NCI-H2196 treated with DMSO at 0.1 percent for 48 hours (cell line): ENCODE results near the gene TMEM184C.

Source experiments
- DNase-seq: peaks from one replicate; lab custom pipeline; 2025; ENCODE audit not compliant: unreplicated experiment; lab: John Stamatoyannopoulos, UW

TMEM184C gene

DNA sequence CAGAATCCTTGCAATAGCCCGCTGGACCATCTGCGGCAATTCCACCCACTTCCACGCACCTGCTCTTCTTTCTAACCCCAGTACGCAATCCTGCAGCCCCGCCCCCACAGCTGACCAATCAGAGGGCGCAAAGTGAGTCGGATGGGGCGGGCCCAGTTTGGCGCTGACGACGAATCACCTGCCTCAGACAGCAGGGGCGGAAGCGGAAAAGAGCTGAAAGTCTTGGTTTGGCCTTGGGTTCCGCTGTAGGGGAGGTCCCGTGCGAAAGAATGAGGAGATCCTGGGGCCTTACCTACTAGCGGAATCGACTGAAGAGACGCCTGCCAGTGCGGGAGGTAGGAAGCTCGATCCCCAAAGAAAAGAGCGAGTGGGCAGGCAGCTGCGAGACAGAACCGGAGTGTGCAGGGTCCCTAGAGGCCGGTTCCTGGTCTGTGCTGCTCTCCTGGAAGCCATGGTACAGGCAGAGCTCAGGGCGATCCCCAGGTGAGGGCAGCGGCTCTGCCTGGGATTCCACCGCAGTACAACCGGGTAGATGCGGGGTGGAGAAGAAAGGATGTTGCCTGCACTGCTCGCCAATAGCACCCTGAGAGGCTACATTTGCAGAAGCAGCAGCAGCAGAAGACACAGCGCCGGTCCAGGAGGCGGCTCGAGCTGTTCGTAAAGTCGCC, at the start of gene TMEM184C:
Gene TMEM184C (plus strand): TSS at position 225 of the 668 bp plus-strand sequence. CDS start 560 bp downstream, outside the sequence.
- DNase-seq = peak; percentile 62

DNA sequence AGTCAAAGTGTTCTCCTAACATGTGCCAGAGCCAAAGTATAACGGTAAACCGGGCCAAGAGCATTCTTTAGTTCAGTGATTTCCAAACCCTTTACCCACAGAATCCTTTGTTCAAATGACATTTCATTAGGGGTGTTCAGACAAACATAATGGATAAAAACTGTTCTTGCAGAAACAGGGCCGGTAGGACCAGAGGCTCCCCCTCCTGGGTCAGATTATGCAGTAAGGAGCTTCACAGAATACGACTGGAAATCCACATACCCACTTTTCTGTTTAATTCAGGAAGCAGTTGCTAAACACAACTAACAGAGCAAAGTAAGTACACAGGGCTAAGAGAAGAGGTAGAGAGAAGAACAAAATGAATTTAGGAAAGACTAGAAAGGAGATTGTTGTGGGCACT, 46.6 kb upstream of the TMEM184C start:
- DNase-seq = no peak

DNA sequence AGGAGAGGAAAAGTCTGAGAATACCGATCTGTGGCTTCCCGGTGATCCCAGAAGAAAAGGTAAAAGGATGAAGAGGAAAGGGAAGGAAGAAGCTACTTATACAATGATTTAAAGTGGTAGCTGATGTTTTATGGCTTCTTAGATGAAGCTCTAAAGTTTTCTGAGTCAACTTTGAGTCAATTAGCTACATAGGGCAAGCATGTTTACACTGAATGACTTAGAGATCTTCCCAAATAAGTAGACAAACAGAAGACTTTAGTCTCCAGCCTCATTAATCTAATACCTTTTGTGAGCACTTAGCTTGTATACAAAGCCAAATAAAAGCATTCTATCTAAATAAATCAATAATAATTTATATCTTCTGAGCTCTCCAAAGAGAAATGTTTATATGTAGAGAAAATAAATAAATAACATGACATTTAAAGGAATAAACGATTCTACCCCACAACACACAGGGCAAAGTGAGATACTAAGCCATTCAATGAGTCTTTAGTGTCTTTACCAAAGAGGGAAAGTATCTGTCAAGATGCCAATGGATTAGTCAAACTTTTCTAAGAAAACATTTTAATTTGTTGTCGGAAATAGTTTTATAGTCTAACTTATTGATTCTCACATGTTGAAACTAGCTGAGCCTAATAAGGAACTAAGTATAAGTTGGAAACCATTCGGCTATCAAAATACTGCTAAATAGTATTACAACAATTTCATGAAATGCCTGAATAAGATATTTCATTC, 46.0 kb upstream of the TMEM184C start:
- no peak for DNase-seq

DNA sequence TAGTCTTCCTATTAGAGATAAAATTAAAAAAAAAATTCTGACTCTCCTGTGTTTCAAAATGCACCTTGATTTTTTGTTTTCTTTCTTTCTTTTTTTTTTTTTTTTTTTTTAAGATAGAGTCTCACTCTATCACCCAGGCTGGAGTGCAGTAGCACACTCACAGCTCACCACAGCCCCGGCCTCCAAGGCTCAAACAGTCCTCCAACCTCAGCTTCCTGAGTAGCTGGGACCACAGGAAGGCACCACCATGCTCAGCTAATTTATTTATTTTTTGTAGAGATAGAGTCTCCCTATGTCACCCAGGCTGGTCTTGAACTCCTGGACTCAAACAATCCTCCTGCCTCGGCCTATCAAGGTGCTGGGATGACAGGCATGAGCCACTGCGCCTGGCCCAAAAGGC, 41.1 kb upstream of the TMEM184C start:
- no peak for DNase-seq

DNA sequence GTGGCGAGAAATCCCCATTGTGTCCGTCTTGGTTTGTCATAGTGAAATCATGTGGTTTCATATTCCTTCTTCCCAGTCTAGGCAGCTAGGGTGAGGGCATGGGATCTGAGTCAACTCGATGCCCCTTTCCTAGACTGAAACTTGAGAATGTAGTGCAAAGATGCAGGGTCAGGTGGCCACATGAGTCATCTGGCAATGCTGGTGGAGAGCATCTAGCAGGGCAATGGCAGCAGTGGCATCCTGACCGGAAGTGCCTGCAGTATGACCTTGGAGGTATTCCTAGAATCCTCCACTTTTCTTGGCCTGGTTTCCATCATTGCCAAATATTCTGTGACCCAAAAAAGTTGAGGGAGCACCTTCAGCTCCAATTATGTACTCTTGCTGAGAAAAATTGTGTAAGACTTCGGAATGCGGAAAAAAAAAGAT, 39.1 kb upstream of the TMEM184C start:
- peak; percentile 2 for DNase-seq

DNA sequence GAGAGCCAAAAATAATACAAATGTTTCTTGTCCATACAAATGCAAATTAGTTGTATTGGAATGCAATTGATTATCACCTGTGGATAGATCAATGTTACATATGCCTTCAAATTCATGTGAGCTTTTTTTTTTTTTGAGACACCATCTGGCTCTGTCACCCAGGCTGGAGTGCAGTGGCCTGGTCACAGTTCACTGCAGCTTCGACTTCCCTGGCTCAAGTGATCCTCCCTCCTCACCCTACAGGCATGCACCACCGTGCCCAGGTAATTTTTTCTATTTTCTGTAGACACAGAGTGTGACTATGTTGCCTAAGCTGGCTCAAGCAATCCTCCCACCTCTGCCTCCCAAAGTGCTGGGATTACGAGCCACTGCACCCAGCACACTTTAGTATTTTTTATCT, 38.6 kb upstream of the TMEM184C start:
- no peak for DNase-seq

DNA sequence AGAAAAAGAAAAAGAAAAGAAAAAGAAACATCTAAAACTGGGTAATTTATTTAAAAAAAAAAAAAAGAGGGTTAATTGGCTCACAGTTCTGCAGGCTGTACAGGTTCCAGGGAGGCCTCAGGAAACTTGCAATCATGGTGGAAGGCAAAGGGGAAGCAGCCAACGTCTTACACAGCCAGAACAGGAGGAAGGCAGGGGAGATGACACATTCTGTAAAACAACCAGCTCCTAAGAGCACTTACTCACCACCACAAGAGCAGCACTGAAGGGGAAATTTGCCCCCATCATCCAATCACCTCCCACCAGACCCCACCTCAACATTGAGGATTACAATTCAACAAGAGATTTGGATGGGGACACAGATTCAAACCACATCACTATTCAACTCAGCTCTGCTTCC, 36.8 kb upstream of the TMEM184C start:
- no peak for DNase-seq

DNA sequence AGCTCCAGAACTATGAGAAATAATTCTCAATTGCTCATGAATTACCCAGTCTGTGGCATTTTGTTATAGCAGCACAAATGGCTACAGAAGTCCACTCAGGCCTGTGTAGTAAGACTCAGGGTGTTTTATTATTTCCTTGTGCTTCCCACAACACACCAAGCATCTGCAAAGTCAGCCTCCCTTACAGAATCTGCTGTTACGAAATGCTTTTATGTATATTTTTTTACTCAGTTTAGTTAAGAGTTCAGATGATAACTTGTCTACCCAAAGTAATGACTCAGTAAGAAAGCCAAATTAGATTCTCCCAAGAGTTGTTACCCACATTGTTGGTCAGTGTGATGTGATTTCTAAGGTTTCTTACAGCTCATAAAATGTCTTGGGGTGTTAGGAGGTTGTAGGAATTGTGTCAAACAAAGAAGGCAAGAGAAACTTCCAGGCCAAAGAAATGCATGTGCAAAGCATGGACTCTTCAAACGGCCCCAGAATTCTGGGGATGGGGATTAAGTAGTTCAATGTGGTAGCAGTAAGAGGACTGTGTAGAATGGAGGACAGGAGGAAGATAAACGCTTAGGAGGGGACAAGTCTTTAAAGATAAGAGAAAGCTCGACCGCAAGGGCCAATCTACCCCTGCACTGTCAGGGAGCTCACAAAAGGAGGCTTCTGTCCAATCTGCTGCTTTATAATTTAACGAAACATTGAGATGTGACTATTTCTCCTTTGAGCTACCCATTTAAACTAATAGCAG, 35.4 kb upstream of the TMEM184C start:
- no peak for DNase-seq

DNA sequence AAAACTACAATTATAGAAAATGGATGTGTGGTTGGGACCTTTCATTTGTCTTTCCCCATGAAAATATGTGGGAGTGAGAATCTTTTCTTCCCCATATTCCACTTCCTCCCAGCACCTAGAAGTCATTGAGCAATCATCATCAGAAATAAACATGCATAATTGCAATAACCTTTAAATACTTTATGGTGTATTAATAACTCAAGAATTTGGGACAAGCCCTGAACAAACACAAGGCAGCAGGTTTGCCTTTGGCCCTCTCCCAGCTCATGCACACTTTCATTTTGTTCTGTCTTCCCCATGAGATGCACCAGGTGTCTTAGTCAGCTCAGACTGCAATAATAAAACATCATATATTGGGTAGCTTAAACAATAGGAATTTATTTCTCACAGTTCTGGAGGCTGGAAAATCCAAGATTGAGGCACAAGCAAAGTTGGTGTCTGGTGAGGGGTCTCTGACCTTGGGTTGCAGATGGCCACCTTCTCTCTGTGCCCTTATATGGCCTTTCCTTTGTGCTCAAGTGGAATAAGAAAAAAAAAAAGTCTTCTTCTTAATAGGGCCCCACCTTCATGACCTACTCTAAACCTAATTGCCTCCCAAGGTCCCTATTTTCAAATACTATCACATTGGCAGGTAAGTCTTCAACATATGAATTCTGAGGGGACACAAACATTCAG, 34.7 kb upstream of the TMEM184C start:
- no peak for DNase-seq

DNA sequence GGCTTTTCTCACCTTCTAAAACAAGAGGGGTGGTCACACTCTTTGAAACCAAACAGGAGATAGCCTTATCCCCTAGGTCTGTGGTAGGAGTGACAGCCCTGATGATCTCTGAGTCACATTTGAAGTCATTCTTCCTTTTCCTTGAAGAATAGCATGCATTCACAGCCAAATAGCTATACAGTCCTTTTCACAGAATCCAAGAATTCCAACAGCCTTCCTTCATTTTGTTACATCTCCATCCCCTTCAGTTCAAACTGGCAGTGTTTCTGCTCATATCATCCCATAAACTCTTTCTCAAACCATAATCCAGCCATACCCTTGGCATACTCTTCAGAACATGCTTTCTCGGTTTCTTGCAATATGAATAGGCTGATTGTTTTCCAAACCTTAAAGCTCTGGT, 33.3 kb upstream of the TMEM184C start:
- DNase-seq = no peak

DNA sequence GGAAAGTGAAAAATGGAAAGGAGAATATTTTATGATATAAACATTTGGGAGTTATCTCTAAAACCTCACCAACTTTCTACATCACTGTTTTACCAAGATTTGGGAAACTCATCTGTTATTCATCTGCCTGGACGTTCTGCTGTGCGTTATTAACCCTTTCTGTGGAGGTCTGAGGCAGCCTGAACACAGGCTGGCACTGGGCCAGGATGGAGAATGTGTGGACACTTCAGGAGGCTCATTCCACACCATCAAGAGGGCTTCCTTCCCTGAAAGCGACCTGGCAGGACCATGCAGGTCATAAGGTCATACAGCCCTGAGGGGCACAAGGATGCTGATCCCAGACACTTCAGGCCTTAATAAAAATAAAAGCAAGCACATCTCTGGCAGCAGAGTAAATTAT, 31.2 kb upstream of the TMEM184C start:
- DNase-seq = no peak

DNA sequence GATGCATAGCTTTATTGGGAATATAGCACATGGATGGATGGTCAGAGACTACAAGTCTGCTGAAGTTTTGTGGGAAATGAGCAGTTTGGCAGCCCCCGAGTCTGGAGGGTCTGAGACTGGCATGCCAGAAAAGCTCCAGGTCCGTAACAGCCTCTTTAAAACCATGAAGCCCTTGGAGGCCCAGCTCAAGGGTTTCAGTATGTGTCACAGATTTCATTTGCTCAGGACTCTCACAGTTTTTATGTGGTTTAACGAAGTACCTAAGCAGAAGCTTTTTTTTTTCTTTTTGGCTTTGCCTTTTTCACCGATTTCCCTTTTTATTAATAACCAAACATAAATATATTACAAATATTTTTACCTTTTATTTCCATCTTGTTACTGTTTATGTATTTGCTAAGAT, 30.6 kb upstream of the TMEM184C start:
- DNase-seq = no peak

DNA sequence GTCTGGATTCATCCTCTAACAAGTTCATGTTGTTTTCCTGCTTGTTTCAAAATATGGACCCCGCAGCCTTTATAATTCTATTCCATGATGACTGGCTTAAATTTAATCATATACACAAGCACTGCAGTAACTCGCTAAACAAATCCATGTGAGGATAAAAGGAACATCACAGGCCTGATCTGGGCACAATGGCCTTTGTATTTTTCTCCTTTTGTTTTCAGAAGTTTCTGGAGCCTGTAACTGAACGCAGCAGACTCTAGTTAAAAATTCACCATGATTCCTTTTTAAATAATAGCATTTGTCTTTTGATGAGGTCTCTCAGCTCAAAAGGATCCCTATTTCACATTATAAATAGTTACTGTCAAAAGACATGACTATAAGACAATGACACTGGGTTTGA, 30.2 kb upstream of the TMEM184C start:
- no peak for DNase-seq

DNA sequence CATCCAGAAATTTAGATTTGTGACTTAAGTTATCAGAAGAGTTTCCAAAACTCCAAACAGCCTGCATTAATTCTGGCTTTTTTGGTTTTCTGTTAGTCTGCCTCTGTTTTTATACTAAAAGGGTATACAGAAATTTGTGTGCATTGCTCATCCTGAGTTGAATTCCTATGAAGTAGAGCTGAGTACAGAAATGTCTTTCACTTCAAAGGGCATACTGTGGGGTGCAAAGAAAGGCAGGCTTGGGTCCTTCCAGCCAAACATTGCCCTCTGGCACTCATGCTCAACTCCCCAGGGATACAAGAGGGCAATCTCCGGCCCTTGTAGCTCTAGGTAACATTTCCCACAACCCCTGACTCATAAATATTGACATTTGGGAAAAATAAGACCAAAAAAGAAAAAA, 27.6 kb upstream of the TMEM184C start:
- no peak for DNase-seq

DNA sequence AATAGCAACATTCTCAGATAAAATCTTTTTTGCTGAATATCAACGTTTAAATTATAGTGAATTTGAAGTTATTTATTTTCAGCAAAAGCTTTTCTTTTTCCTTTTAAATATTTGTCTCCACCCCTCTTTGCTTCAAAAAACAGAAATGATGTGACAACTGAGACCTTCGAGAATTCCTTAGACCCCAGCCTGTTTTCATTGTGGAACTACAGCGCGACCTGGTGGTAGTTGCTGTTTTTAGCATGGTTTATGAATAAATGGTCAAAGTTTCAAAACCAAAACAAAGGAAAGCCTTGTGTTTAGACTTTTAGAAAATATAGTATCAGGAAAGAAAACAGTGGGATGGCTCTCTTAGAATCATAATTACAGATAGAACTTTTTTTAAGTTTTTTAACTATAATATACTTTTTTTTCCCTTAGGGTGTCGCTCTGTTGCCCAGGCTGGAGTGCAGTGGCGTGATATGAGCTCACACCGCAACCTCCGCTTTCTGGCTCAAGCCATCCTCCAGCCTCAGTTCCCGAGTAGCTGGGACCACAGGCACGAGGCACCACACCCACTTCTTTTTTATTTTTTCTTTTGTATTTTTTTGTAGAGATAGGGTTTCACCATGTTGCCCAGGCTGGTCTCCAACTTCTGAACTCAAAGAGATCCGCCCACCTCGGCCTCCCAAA, 26.8 kb upstream of the TMEM184C start:
- DNase-seq = peak; percentile 0

DNA sequence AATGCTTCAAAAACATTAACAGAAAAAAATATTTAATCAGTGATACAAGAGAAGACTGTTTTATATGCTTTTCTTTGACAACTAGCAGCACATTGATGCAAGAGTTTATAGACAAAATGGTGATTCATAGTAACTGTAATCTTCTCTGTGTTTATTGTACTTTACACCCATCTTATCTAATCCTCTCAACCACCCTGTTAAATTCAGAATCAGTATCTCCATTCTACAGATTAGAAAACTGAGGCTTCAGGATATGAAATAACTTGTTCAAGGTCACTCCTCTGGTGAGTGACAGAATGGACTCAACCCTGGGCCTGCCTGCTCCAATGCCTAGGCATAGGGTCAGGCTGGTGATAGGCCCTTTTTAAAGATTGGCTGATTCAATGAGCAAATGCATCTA, 26.1 kb upstream of the TMEM184C start:
- no peak for DNase-seq

DNA sequence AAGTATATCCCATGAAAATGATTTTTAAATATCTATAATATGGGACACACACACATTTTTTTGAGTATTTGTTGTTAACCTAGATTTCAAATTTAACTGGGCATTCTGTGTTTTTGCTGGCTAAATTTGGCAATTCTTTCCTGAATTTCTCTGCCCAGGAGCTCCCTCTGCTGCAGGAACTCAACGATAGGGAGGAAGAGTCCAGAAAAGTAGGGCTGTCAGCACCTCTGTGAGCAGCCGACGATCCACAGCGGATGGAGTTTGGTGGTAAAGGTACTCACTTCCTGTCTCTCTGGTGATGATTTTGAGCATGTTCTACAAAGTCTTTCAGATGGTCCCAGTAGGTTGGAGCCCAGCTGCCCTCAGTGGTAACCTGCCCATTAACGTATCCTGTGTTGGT, 23.1 kb upstream of the TMEM184C start:
- DNase-seq = no peak

DNA sequence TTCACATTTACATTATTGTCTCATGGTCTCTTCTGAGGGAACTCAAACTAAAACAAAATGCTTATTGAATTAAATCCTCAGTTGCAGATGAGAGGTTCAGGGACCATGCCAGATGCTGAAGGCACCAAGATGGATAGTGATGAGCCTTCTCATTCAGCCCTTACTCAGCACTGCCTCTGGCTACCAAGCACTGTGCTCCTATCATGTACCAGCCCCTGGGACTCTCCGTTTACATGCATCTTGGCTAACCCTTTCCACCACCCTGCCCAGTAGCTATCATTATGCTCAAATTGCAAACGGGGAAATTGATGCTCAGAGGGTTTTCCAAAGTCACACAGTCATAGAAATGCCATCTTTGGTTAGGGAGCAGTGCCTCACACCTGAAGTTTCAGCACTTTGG, 22.6 kb upstream of the TMEM184C start:
- no peak for DNase-seq

DNA sequence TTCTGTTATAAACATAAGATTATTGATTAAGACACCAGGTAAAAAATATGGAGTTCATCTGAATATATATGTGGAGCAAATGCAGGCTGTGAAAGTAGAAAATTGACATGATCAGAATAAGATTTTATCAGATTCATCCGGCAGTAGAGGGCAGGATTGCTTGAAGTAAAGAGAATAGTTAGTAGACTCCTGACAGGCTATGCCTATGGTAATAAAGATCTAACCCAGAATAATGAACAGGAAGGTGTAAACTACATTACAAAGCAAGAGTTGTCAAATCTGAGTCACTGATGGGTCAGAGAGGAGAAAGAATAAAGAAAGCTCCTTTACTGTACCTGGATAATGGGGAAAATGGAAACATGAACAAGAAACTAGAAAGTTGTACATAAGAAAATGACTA, 20.8 kb upstream of the TMEM184C start:
- DNase-seq = no peak

DNA sequence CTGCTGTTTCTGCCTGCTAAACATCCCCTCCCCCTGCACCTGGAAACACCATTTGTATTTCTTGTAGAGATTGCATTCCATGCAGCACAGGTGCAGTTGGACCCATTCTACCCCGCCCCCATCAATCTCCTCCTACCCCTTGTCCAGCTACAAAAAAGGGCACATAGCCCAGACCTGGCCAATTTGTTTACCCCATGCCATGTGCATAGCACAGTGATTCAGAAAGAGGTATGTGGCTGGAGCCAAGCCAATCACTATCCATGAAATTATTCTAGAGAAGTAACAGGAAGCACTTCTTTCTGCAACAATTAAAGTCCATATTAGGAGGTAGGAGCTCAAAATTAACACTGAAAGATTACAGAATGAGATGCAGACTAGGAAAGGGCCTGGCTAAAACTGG, 20.2 kb upstream of the TMEM184C start:
- DNase-seq = peak; percentile 39

DNA sequence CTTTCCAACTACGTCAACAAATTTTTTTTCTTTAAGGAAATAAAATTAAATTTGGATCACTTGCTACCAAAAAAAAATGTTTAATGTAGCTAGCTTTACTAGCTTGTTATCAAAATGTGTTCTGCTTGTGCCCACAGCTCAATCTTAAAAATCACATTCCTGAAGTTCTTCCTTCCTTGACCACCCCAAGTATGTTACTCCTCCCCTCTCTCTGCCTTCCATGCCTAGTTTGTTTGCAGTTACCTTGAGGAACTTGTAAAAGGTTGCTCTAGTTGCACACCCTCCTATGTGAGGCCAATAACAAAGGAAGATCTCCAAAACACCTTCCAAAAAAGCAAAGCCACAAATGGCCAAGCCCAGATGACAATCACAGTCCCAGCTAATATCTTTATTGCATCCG, 19.6 kb upstream of the TMEM184C start:
- DNase-seq = no peak
